ENCODE data around the gene CBFA2T2. TPM values are rescaled to one million over a fixed set of nuclear protein-coding genes. Genes with fewer than 3 reads are reported as not detected.
"Not testable (repeated sequence)": the region's sequence is repeated elsewhere in the genome, so short reads cannot be mapped to it uniquely, and the experiment has no call there.

The CBFA2T2 gene
- total RNA-seq, 2 experiments from 2014 or later, result 14.4 to 14.8 TPM

DNA sequence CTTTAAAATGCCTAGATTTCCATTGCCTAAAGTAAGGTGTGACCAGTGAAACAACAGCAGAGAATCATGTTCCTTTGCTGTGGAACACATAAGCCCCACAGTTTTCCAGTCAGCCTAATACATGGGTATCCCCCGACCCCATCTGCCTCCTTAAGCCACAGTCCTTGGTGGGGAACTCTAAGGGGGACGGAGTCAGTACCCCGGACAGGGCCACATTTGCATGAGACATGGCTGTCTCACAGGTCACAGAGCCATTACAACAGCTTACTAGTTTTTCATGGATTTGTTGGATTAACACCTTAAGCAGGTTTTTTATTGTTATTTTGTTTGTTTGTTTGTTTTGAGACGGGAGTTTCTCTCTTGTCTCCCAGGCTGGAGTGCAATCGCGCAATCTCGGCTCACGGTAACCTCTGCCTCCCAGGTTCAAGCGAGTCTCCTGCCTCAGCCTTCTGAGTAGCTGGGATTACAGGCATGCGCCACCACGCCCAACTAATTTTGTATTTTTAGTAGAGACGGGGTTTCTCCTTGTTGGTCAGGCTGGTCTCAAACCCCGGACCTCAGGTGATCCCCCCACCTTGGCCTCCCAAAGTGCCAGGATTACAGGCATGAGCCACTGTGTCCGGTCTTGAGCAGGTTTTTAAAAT, 157.2 kb downstream of the CBFA2T2 start:
- H3K27ac Mint-ChIP-seq; POLR2A ChIA-PET; H3K9me3 Mint-ChIP-seq (ENCODE audit: insufficient read depth); ATAC-seq; H3K4me3 Mint-ChIP-seq; H3K27me3 Mint-ChIP-seq (ENCODE audit: low read depth); DNase-seq; CTCF ChIA-PET: not testable (repeated sequence)
- Mint-ChIP-seq H3K36me3 (ENCODE audit: low read depth) (peaks cover 16% of the 10 kb centered on the region), H3K4me1 (ENCODE audit: low read depth) (peaks cover 15% of the 10 kb centered on the region)

DNA sequence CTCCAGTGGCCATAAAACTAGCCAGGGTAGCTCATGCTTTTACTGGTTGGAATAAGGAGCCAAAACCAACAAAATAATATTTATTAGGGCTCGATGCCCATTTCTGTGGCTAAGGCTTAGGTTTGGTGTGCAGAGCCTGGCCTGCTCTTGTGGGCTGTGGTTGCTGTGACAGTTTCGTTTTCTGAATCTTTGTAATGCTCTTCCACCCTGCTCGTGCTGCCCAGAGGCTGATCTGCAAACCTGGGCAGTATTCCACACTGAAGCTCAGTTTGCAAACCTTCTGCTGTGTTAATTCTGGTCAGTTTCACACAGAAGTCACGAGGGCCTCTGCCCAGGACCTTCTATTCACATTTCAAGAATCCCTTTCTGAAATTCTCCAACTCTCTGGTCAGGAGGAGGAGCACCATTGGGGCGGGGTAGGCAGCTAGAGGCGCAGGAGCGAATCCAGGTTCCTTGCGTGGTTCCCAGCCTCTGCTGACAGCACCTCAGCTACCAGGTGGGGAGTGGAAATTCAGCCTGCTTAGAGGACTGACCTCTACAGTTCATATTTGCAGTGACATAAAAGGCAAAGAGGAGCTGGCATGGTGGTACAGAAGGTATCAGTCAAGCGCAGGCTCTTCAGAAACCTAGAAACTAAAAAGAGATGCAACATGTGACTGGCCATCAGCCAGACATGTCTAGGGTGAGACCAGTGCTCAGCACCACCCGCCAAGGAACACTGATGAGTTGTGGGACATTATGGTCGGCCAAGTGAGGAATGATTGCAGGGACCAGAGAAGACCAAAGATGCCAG, 157.9 kb downstream of the CBFA2T2 start:
- Mint-ChIP-seq H3K27ac (peak overlapping the region; percentile 23), H3K4me1 (ENCODE audit: low read depth) (peaks cover 15% of the 10 kb centered on the region), H3K4me3 (no peak overlapping the region), H3K9me3 (ENCODE audit: insufficient read depth) (no peaks in the 10 kb centered on the region), H3K27me3 (ENCODE audit: low read depth) (no peaks in the 10 kb centered on the region), H3K36me3 (ENCODE audit: low read depth) (peaks cover 16% of the 10 kb centered on the region)
- ATAC-seq (peak; percentile 48), DNase-seq (peak; percentile 34)
- ChIA-PET CTCF (interaction anchor here (1.1 to 1.7 kb wide), 2 partner anchors 19 to 52 kb away, joined by 5 to 6 read pairs; partner anchors contain the start of gene ACTL10), POLR2A (no interaction called here)

DNA sequence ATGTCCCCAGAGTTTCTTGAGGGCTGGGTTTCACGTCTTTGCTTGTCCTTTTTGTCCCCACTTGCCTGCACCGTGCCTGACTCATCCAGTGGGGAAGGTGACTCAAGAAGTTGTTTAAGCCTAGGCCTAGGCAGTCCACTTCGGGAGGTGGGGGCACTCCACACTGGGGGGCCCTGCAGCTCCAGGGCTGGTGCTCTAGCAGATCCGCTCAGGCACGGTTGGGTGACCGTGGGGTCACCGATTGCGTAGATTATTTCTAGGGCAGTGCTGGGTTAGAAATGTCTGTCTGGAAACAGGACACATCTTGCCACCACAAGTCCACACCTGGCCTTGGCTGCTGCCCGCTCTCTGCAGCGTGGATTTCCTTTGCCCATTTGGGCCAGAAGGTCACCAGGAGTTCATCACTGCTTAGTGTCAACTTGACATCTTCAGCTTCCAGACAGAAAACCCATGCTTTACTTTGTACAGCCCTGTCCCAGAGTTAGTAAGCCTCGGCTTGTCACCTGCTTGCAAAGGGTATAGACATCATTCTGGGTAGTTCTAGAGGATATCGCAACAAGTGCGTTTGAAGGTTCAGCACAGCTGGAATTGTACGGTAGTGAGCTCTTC, 158.6 kb downstream of the CBFA2T2 start:
- Mint-ChIP-seq H3K9me3 (ENCODE audit: insufficient read depth) (no peaks in the 10 kb centered on the region), H3K27ac (no peak overlapping the region), H3K27me3 (ENCODE audit: low read depth) (no peaks in the 10 kb centered on the region), H3K4me1 (ENCODE audit: low read depth) (peaks cover 15% of the 10 kb centered on the region), H3K4me3 (no peak overlapping the region), H3K36me3 (ENCODE audit: low read depth) (peaks cover 16% of the 10 kb centered on the region)
- ChIA-PET CTCF (interaction anchor here (1.1 to 1.7 kb wide), 4 partner anchors 18 to 191 kb away, joined by 3 to 6 read pairs (median 6); partner anchors contain the start of gene ACTL10), POLR2A (no interaction called here)
- DNase-seq (no peak), ATAC-seq (no peak)

- DNase-seq (no peak), ATAC-seq (no peak)
- ChIA-PET POLR2A (no interaction called here), CTCF (interaction anchor here (1.1 to 1.9 kb wide), 5 partner anchors 14 to 192 kb away, joined by 3 to 6 read pairs (median 6); partner anchors contain the start of genes ACTL10 and C20orf144)
- H3K4me3 Mint-ChIP-seq, result no peak overlapping the region
- peaks cover 15% of the 10 kb centered on the region for H3K4me1 Mint-ChIP-seq (ENCODE audit: low read depth)
- H3K27me3 Mint-ChIP-seq (ENCODE audit: low read depth), result no peaks in the 10 kb centered on the region
- H3K27ac Mint-ChIP-seq, result no peak overlapping the region
- H3K9me3 Mint-ChIP-seq (ENCODE audit: insufficient read depth), result no peaks in the 10 kb centered on the region
- peaks cover 16% of the 10 kb centered on the region for H3K36me3 Mint-ChIP-seq (ENCODE audit: low read depth)
These were observed 159.3 kb downstream of the CBFA2T2 start for GRCh38 chr20:33649201-33649681.

- H3K27ac Mint-ChIP-seq, result no peak overlapping the region
- H3K4me3 Mint-ChIP-seq, result no peak overlapping the region
- no peak for DNase-seq
- H3K27me3 Mint-ChIP-seq (ENCODE audit: low read depth), result no peaks in the 10 kb centered on the region
- POLR2A ChIA-PET, result interaction anchor here (0.9 kb wide), 1 partner anchor 13 kb away, joined by 3 read pairs; no protein-coding TSS in a partner anchor
- peaks cover 15% of the 10 kb centered on the region for H3K4me1 Mint-ChIP-seq (ENCODE audit: low read depth)
- H3K36me3 Mint-ChIP-seq (ENCODE audit: low read depth), result peaks cover 10% of the 10 kb centered on the region
- CTCF ChIA-PET, result interaction anchor here (1.9 kb wide), 1 partner anchor 13 kb away, joined by 6 read pairs; the partner anchor contains the start of gene C20orf144
- no peaks in the 10 kb centered on the region for H3K9me3 Mint-ChIP-seq (ENCODE audit: insufficient read depth)
- no peak for ATAC-seq
These were observed 160.3 kb downstream of the CBFA2T2 start for GRCh38 chr20:33650111-33650752.

GRCh38 chr20:33650753-33651561, 161.1 kb downstream of the CBFA2T2 start:
- no peaks in the 10 kb centered on the region for H3K27me3 Mint-ChIP-seq (ENCODE audit: low read depth)
- ATAC-seq, result no peak
- POLR2A ChIA-PET, result interaction anchor here (0.5 to 1.3 kb wide), 4 partner anchors 11 to 16 kb away, joined by 3 to 4 read pairs (median 3); partner anchors contain the start of gene ACTL10
- CTCF ChIA-PET, result interaction anchor here (1.9 to 3.5 kb wide), 2 partner anchors 12 to 194 kb away, joined by 6 to 20 read pairs; partner anchors contain the start of gene C20orf144
- no peak overlapping the region for H3K4me3 Mint-ChIP-seq
- H3K4me1 Mint-ChIP-seq (ENCODE audit: low read depth), result peaks cover 15% of the 10 kb centered on the region
- no peaks in the 10 kb centered on the region for H3K9me3 Mint-ChIP-seq (ENCODE audit: insufficient read depth)
- peaks cover 4% of the 10 kb centered on the region for H3K36me3 Mint-ChIP-seq (ENCODE audit: low read depth)
- no peak for DNase-seq
- H3K27ac Mint-ChIP-seq, result no peak overlapping the region

- Mint-ChIP-seq H3K4me3 (no peak overlapping the region), H3K9me3 (ENCODE audit: insufficient read depth) (no peaks in the 10 kb centered on the region), H3K36me3 (ENCODE audit: low read depth) (peaks cover 2% of the 10 kb centered on the region), H3K27me3 (ENCODE audit: low read depth) (no peaks in the 10 kb centered on the region), H3K4me1 (ENCODE audit: low read depth) (peaks cover 15% of the 10 kb centered on the region), H3K27ac (no peak overlapping the region)
- ATAC-seq, result no peak
- POLR2A ChIA-PET, result interaction anchor here (0.5 to 1.3 kb wide), 3 partner anchors 12 to 15 kb away, joined by 3 to 4 read pairs (median 3); partner anchors contain the start of gene ACTL10
- no peak for DNase-seq
- CTCF ChIA-PET, result interaction anchor here (0.9 to 3.5 kb wide), 2 partner anchors 12 to 194 kb away, joined by 3 to 20 read pairs; no protein-coding TSS in a partner anchor
These were observed 161.7 kb downstream of the CBFA2T2 start for GRCh38 chr20:33651562-33652048.

DNA sequence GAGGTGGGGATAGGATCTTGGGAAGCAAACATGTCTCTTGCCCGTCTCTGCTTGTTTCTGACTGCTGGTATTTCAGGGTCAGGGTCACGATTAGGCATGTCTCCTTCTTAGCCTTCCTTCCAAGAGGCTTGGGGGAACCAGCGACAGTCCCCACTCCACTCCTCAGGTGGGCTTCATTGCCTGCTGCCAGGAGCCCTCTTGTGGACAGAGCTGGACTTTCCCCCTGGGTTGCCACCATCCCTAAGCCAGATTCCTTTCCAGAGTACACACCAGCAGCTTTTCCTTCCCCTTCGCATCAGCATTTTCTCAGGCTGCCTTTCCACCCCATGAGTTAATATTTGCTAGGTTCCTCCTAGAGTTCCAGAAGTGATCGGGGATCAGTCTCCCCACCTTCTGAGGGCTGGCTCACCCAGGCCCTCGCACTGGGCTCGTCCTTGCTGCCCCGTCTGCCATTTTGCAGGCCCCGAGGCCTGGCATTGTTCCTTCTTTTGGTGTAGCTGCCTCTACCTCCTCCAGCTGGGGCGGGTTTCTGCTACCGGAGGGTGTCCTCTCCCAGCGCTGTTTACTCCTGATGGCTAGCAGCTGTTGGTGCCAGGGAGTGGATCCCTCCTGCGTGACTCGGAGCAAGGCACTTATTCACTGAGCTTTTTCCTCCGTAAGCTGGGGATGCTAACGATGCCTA, 163.5 kb downstream of the CBFA2T2 start:
- Mint-ChIP-seq H3K27me3 (ENCODE audit: low read depth) (no peaks in the 10 kb centered on the region), H3K36me3 (ENCODE audit: low read depth) (peaks cover 2% of the 10 kb centered on the region), H3K27ac (peak overlapping the region; percentile 1), H3K9me3 (ENCODE audit: insufficient read depth) (no peaks in the 10 kb centered on the region), H3K4me3 (no peak overlapping the region), H3K4me1 (ENCODE audit: low read depth) (peaks cover 4% of the 10 kb centered on the region)
- DNase-seq (peak; percentile 58), ATAC-seq (peak; percentile 63)
- POLR2A ChIA-PET, result interaction anchor here (0.6 to 1.0 kb wide), 4 partner anchors 10 to 752 kb away, joined by 3 to 4 read pairs (median 3); no protein-coding TSS in a partner anchor
- CTCF ChIA-PET, result interaction anchor here (0.7 to 4.8 kb wide), 11 partner anchors 9 to 207 kb away, joined by 3 to 25 read pairs (median 4); partner anchors contain the start of genes ACTL10, C20orf144 and CBFA2T2

DNA sequence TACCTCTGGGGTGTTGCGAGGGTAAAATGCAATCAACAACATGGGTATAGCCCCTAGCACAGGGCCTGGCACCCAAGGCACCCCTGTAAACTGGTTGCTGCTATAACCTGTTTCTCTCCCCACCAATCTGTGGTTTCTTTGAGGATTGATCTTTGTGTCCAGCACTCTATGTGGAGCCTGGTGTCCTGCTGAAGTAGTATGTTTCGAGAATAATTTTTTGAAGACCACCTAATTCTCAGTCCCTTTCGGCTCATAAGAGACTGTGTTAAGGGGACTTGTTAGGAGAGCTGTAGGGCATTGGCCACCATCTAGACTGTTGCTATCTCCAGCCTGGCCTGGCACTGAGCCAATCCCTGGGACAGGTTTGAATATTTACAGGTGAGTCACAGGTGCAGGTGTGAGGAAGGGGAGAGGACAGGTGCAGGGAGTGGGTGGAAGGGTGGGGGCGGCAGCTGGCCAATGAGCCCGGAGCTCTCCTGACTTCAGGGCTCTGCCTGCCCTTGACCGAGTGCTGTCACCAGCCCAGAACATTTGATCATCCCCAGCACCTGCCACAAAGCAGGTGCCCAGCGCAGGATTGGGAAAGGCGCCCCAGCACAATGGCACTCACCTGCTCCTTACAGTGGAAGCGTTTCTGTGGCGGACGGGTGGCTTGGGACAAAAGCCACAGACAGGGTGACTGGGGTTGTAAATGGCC, 164.2 kb downstream of the CBFA2T2 start:
- ATAC-seq (no peak), DNase-seq (no peak)
- ChIA-PET POLR2A (interaction anchor here (0.6 to 1.0 kb wide), 3 partner anchors 9 to 203 kb away, joined by 3 to 4 read pairs (median 3); no protein-coding TSS in a partner anchor), CTCF (interaction anchor here (1.0 to 4.8 kb wide), 10 partner anchors 9 to 208 kb away, joined by 3 to 25 read pairs (median 4); partner anchors contain the start of genes ACTL10, C20orf144 and CBFA2T2)
- Mint-ChIP-seq H3K36me3 (ENCODE audit: low read depth) (peaks cover 5% of the 10 kb centered on the region), H3K4me3 (no peak overlapping the region), H3K4me1 (ENCODE audit: low read depth) (peaks cover 4% of the 10 kb centered on the region), H3K27ac (no peak overlapping the region), H3K27me3 (ENCODE audit: low read depth) (no peaks in the 10 kb centered on the region), H3K9me3 (ENCODE audit: insufficient read depth) (no peaks in the 10 kb centered on the region)
